Measurements from ENCODE around the gene MRNIP. TPM values are rescaled to one million over a fixed set of nuclear protein-coding genes. Genes with fewer than 3 reads are reported as not detected.

Gene MRNIP
- total RNA-seq, 2 experiments from 2014 or later, result 19.8 to 24.9 TPM

DNA sequence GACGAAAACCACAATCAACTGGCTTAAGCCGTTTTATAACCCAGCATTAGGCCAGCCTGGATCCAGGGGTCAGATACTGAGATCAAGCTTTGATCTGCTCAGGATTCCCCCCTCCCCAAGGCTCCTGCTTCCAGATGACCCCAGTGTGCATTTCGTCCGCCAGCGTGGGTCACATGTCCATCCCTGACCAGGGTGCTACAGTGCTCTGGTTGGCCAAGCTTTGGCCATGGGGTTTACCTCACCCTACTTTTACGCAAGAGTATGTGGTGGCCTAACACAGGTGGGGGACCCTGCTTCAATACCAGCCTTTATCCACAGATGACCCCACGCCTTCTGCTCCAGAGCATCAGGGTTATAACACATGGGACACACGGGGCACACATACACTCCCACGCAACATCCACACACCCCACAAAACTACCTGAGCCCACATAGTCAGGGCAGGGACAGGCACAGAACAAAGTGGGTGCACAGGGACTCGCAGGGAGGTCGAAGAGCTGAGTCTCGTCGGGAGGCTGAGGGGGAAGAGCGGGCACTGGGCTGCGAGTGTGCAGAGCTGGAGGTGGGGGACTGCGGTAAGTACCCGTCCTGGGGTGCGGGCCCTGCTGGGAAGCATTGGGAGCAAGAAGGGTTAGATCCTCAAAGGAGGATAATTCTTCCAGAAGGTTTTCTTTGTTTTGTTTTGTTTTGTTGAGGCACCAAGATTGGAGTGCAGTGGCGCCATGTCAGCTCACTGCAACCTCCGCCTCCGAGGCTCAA, 42.9 kb downstream of the MRNIP start:
- H3K27me3 Mint-ChIP-seq, result peaks cover 2% of the 10 kb centered on the region
- peaks cover 20% of the 10 kb centered on the region for H3K36me3 Mint-ChIP-seq
- H3K4me3 Mint-ChIP-seq, result no peak overlapping the region
- H3K4me1 Mint-ChIP-seq (ENCODE audit: low read depth), result peaks cover 27% of the 10 kb centered on the region
- ChIA-PET POLR2A (no interaction called here), CTCF (interaction anchor here (1.6 to 2.6 kb wide), 2 partner anchors 13 to 52 kb away, joined by 3 to 7 read pairs; no protein-coding TSS in a partner anchor)
- DNase-seq, result no peak
- intact Hi-C loops (cut with micrococcal nuclease), result loop anchor here (5.0 kb wide), 1 partner anchor 193 kb away; the partner anchor contains the start of gene HNRNPH1
- no peaks in the 10 kb centered on the region for H3K9me3 Mint-ChIP-seq
- H3K27ac Mint-ChIP-seq, result no peak overlapping the region

DNA sequence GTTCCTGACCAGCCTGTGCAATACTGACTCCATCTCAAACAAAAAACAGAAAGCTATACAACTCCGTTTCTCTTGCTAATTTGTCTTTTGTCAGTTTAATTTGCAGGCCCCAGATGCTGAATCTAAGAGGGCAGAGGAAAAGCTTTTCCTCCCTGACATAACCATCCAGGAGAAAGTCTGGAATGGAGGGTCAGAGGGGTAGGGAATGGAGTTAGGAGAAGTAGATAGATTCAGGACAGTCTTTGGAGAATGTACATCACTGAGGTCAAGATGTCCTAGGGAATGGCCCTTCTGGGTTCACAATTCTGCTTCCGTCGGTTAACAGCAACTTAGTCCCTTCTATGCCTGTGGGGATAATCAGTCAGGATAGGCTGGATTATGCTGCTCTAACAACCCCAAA, 44.5 kb downstream of the MRNIP start:
- no peak overlapping the region for H3K4me3 Mint-ChIP-seq
- no peaks in the 10 kb centered on the region for H3K9me3 Mint-ChIP-seq
- ChIA-PET POLR2A (interaction anchor here (0.6 kb wide), 1 partner anchor 103 kb away, joined by 6 read pairs; no protein-coding TSS in a partner anchor), CTCF (interaction anchor here (1.6 to 2.6 kb wide), 2 partner anchors 12 to 51 kb away, joined by 3 to 7 read pairs; no protein-coding TSS in a partner anchor)
- H3K27ac Mint-ChIP-seq, result no peak overlapping the region
- intact Hi-C loops (cut with micrococcal nuclease), result no loop called here
- no peak for DNase-seq
- peaks cover 24% of the 10 kb centered on the region for H3K36me3 Mint-ChIP-seq
- H3K27me3 Mint-ChIP-seq, result peaks cover 2% of the 10 kb centered on the region
- H3K4me1 Mint-ChIP-seq (ENCODE audit: low read depth), result peaks cover 16% of the 10 kb centered on the region

DNA sequence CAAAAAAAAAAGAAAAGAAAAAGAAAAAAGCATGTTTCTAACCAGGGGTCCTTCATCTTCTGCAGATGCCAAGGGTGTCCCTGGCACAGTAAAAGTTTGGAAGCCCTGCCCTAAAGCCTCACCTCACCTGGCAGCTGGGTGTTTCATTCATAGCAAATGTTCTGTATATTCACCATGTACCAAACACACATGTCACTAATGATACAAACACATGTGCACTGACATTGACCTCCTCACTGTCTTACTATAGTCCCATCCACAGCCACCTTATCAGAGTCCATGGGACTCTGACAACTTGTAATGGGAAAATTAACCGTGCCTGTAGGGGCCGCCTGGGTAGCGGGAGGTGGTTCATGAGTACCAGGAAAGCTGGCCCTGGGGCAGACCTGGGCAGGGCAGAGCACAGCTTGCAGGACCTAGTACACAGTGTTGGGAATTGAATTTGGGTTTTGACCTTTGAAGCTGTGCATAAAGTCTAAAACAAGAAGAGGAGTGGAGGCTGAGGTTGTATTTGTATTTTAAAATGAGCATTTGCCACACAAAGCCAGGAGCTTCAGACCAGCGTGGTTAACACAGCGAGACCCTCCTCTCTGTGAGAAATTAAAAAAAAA, 45.5 kb downstream of the MRNIP start:
- H3K36me3 Mint-ChIP-seq, result peaks cover 23% of the 10 kb centered on the region
- H3K27me3 Mint-ChIP-seq, result peaks cover 2% of the 10 kb centered on the region
- ChIA-PET CTCF (interaction anchor here (0.7 kb wide), 1 partner anchor 66 kb away, joined by 3 read pairs; no protein-coding TSS in a partner anchor), POLR2A (interaction anchor here (0.6 to 1.3 kb wide), 2 partner anchors 11 to 104 kb away, joined by 3 to 6 read pairs; no protein-coding TSS in a partner anchor)
- no peaks in the 10 kb centered on the region for H3K9me3 Mint-ChIP-seq
- no peak overlapping the region for H3K27ac Mint-ChIP-seq
- intact Hi-C loops (cut with micrococcal nuclease), result no loop called here
- H3K4me3 Mint-ChIP-seq, result no peak overlapping the region
- DNase-seq, result no peak
- H3K4me1 Mint-ChIP-seq (ENCODE audit: low read depth), result peaks cover 8% of the 10 kb centered on the region

DNA sequence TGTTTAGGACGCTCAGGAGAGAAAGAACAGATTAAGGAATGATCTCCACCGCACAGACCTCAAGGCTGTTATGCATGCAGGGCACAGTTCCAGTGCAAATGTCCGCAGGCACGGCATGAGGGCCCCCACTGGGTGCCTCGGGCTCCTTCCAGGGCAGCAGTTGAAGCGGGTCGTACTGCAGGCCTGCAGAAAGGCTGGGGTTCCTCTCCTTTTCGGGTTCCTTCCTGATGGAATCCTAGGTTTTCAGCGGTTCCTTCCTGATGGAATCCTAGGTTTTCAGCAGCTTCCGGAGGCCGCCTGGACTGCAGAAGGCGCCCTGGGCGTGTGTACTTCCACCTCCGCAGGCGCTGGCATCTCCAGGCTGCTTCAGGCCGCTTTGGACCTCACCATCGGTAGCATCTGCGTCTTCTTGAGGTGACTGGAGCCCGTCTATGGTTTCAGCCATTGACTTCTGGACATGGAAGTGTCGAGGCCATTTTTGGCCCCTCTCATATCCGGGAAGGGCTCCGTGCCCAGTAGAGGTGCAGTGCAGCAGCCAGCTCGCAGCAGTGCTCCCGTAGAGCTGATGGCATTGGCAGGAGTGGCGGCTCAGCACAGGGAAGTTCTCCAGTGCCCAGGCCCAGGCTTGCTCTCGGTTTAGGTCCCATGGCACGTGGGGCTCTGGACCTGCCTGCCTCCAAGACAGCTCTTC, 46.3 kb downstream of the MRNIP start:
- ChIA-PET CTCF (interaction anchor here (1.4 to 1.8 kb wide), 2 partner anchors 8 to 49 kb away, joined by 5 to 6 read pairs; partner anchors contain the start of gene SQSTM1), POLR2A (interaction anchor here (1.3 kb wide), 1 partner anchor 10 kb away, joined by 3 read pairs; no protein-coding TSS in a partner anchor)
- Mint-ChIP-seq H3K4me3 (no peak overlapping the region), H3K4me1 (ENCODE audit: low read depth) (peaks cover 4% of the 10 kb centered on the region), H3K27ac (no peak overlapping the region), H3K9me3 (no peaks in the 10 kb centered on the region), H3K27me3 (peaks cover 2% of the 10 kb centered on the region), H3K36me3 (peaks cover 23% of the 10 kb centered on the region)
- intact Hi-C loops (cut with micrococcal nuclease), result no loop called here
- no peak for DNase-seq

DNA sequence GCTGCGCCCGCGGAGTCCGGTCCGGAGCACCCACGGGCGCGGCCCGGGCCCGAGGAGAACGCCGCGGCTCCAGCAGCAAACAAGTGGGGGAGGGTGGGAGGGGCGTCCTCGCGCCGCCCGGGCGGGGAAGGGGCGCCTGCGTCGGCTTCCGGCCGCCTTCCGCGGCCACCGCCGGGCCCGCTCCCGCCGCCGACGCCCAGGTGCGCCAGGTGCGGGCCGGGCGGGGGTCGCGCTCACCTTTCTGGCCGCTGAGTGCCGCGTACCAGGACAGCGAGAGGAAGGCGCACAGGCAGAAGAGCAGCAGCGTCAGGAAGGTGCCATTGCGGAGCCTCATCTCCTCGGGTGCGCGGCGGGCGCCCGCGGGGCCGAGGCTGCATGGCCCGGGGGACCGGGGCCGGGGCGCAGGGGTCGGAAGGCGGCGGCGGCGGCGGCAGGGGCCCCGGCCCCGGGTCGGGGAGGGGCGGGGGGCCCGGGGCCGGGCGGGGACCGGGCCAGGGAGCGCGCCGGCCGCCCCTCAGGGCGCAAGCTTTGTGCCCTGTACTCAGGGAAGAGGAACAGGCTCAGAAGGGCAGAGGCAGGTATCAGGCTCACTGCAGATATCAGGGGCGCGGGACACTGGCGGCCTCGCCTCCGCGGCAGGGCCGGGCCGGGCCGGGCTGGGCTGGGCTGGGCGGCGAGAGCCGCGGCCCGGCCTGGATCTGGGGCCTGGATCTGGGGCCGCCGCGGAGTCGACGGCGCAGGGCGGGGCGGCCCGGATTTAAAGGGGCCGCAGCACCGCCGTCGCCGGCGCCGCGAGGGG, 52.2 kb downstream of the MRNIP start, which contains the start of gene MGAT4B:
MGAT4B (minus strand) TSS at position 617 of the 799 bp plus-strand sequence; CDS start at position 334, 283 bp downstream.
- Mint-ChIP-seq H3K9me3 (no peaks in the 10 kb centered on the region), H3K36me3 (peaks cover 15% of the 10 kb centered on the region), H3K27ac (peak within 1 kb of the TSS; percentile 71), H3K27me3 (no peaks in the 10 kb centered on the region), H3K4me3 (peak within 1 kb of the TSS; percentile 86), H3K4me1 (ENCODE audit: low read depth) (peaks cover 33% of the 10 kb centered on the region)
- ChIA-PET CTCF (interaction anchor here (0.9 to 1.5 kb wide), 4 partner anchors 9 to 100 kb away, joined by 3 to 4 read pairs (median 4); no protein-coding TSS in a partner anchor), POLR2A (interaction anchor here (1.0 to 3.9 kb wide), 3 partner anchors 12 to 74 kb away, joined by 3 to 19 read pairs (median 8); partner anchors contain the start of genes LTC4S and SQSTM1)
- intact Hi-C loops (cut with micrococcal nuclease), result loop anchor here (5.0 kb wide), 1 partner anchor 266 kb away; the partner anchor contains the start of gene RNF130
- peak; percentile 72 for DNase-seq

- intact Hi-C loops (cut with micrococcal nuclease), result loop anchor here (2.0 to 5.0 kb wide), 2 partner anchors 73 to 267 kb away; partner anchors contain the start of genes MAML1 and RNF130
- peak; percentile 65 for DNase-seq
- Mint-ChIP-seq H3K27me3 (no peaks in the 10 kb centered on the region), H3K36me3 (peaks cover 14% of the 10 kb centered on the region), H3K4me3 (peak overlapping the region; percentile 86), H3K9me3 (no peaks in the 10 kb centered on the region), H3K4me1 (ENCODE audit: low read depth) (peaks cover 33% of the 10 kb centered on the region), H3K27ac (peak overlapping the region; percentile 85)
- POLR2A ChIA-PET, result interaction anchor here (0.7 to 3.9 kb wide), 3 partner anchors 11 to 182 kb away, joined by 3 to 19 read pairs (median 8); partner anchors contain the start of genes HNRNPH1, LTC4S and SQSTM1
- CTCF ChIA-PET, result interaction anchor here (0.9 to 1.5 kb wide), 3 partner anchors 9 to 101 kb away, joined by 3 to 4 read pairs (median 4); no protein-coding TSS in a partner anchor
Observed at GRCh38 chr5:179805529-179806249, 52.9 kb downstream of the MRNIP start.

DNA sequence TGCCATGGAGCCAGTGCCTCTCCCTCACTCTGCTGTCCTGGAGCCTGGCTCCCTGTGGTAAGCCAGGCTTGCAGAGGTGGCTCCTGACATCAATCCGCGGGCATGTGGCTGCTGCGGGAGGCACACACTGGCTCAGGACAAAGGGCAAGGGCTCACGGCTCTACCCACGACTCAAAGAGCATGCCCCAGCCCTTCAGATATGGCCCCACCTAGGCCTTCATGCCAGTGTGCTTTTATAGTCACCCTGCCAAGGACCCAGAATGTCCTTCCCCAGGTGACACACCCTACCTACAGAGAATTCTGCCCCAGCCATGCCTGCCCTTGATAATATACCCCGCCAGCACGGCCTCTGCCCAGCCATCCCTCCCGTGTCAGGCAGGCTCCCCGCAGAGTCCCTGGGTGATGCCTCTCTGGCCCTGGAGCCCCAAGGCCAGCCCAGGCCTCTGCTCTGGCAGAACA, 53.5 kb downstream of the MRNIP start:
- H3K27ac Mint-ChIP-seq, result peak overlapping the region; percentile 85
- CTCF ChIA-PET, result interaction anchor here (0.6 to 1.5 kb wide), 3 partner anchors 9 to 102 kb away, joined by 4 to 5 read pairs (median 4); no protein-coding TSS in a partner anchor
- H3K4me3 Mint-ChIP-seq, result peak overlapping the region; percentile 86
- intact Hi-C loops (cut with micrococcal nuclease), result loop anchor here (2.0 to 5.0 kb wide), 2 partner anchors 72 to 267 kb away; partner anchors contain the start of genes MAML1 and RNF130
- no peak for DNase-seq
- no peaks in the 10 kb centered on the region for H3K9me3 Mint-ChIP-seq
- peaks cover 33% of the 10 kb centered on the region for H3K4me1 Mint-ChIP-seq (ENCODE audit: low read depth)
- no peaks in the 10 kb centered on the region for H3K27me3 Mint-ChIP-seq
- POLR2A ChIA-PET, result interaction anchor here (0.7 to 3.9 kb wide), 3 partner anchors 11 to 182 kb away, joined by 3 to 19 read pairs (median 8); partner anchors contain the start of genes HNRNPH1, LTC4S and SQSTM1
- peaks cover 13% of the 10 kb centered on the region for H3K36me3 Mint-ChIP-seq

DNA sequence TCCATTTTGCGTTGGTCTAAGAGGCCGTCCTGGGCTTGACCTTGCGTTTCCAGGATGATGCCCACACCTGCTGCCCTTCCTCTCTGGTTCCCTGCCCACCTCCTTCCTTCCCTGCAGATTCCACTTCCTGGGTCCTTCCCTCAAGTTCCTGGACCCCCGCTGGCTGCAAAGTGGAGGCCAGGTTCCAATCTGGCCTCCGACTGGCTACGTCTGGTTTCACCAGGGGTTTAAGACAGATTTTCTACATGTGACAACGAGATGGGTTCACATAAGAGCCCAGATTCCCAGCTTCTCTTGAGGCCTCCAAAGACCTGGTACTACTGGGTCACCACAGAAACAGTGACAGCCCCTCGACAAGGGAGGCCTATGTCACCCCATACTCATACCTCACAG, 54.1 kb downstream of the MRNIP start:
- DNase-seq, result no peak
- Mint-ChIP-seq H3K36me3 (peaks cover 16% of the 10 kb centered on the region), H3K4me1 (ENCODE audit: low read depth) (peaks cover 33% of the 10 kb centered on the region), H3K27ac (peak overlapping the region; percentile 85), H3K4me3 (peak overlapping the region; percentile 86), H3K9me3 (no peaks in the 10 kb centered on the region), H3K27me3 (no peaks in the 10 kb centered on the region)
- intact Hi-C loops (cut with micrococcal nuclease), result loop anchor here (1.0 to 5.0 kb wide), 7 partner anchors 15 to 287 kb away; partner anchors contain the start of genes HNRNPH1, MAML1 and MRNIP
- ChIA-PET CTCF (interaction anchor here (0.6 to 1.4 kb wide), 3 partner anchors 10 to 42 kb away, joined by 3 to 5 read pairs (median 4); partner anchors contain the start of gene SQSTM1), POLR2A (interaction anchor here (3.9 kb wide), 1 partner anchor 15 kb away, joined by 19 read pairs; the partner anchor contains the start of gene SQSTM1)

DNA sequence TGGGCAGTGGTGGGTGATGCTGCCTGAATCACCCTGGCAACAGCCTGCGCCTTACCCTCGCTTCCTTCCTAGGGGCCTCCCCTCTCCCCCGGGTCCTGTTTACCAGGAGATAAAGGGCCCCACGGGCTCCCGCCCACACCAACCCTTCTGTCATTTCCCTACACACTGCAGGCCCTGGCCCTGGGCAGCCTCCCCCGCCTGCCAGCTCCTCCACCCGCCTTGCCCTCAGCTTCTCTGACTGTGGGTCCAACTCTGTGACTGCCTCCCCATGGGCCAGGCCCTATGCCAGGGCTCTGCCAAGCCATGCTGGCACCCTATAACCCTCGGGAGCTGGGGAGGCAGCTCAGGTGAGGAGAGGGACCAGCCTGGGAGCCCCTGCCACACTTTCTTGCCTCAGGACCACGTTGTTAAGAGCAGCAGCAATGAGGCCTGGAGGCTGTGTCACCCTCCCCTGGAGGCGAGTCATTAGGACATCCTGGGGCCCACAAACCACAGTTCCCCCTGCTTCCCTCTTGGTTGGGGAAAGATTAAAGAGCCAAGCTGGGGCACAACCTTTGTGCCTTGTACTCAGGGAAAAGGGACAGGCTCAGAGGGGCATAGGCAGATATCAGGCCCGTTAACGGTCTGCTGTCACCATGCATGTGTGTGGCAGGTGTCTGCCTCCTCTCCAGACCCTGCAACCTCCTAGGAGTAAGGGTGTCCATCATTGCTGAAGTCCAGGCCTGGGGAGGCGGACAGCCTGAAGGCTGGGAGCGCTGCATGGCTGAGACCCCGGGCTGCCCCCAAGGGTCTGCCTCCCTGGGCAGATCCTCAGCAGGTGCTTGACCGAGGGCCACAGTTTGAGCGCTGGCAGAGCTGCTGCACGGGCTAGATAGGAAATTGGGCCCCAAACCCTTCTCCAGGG, 54.7 kb downstream of the MRNIP start:
- ChIA-PET CTCF (interaction anchor here (0.8 to 2.4 kb wide), 3 partner anchors 9 to 41 kb away, joined by 3 to 9 read pairs (median 4); partner anchors contain the start of gene SQSTM1), POLR2A (interaction anchor here (0.9 to 3.9 kb wide), 2 partner anchors 16 to 103 kb away, joined by 3 to 19 read pairs; partner anchors contain the start of gene SQSTM1)
- intact Hi-C loops (cut with micrococcal nuclease), result loop anchor here (1.0 to 5.0 kb wide), 8 partner anchors 15 to 287 kb away; partner anchors contain the start of genes HNRNPH1, MAML1 and MRNIP
- DNase-seq, result peak; percentile 87
- H3K9me3 Mint-ChIP-seq, result no peaks in the 10 kb centered on the region
- H3K27me3 Mint-ChIP-seq, result no peaks in the 10 kb centered on the region
- H3K4me3 Mint-ChIP-seq, result peak overlapping the region; percentile 86
- H3K36me3 Mint-ChIP-seq, result peaks cover 22% of the 10 kb centered on the region
- H3K27ac Mint-ChIP-seq, result peak overlapping the region; percentile 85
- peaks cover 33% of the 10 kb centered on the region for H3K4me1 Mint-ChIP-seq (ENCODE audit: low read depth)

All from activated CD4-positive, alpha-beta memory T cell treated with anti-CD3 and anti-CD28 coated beads for 36 hours (primary cell).